Ovary (tissue), 9 donors: Measurements from ENCODE around the gene LCNL1. TPM values are rescaled to one million over a fixed set of nuclear protein-coding genes. Genes with fewer than 3 reads are reported as not detected.

ENCODE experiments used
- DNase-seq, 5 donors: peaks; one replicate each; pipeline ENCODE4 v3.0.0-alpha.2; 2019 to 2020
- H3K27ac ChIP-seq, 2 donors: fragments of 200-600 bp; one replicate each; pipeline versions ENCODE4 v1.5.1 to v1.8.0; 2019 to 2022
- H3K27me3 ChIP-seq: fragments of 200-600 bp; one replicate; pipeline ENCODE4 v1.8.0; 2022
- H3K36me3 ChIP-seq: fragments of 200-600 bp; sonication (generic); one replicate; pipeline ENCODE4 v1.5.1; 2019
- H3K4me1 ChIP-seq: one replicate; pipeline ENCODE4 v1.8.1; 2013; ENCODE audit warnings: mild to moderate bottlenecking, moderate library complexity; ENCODE audit not compliant: insufficient read depth
- H3K4me3 ChIP-seq: fragments of 200-600 bp; sonication (generic); one replicate; pipeline ENCODE4 v1.5.1; 2017
- H3K9me3 ChIP-seq, 2 donors: fragments of 200-600 bp in 1 of 2; sonication (generic) in 1 of 2; one replicate each; pipeline versions ENCODE4 v1.5.1 to v1.8.1; 2013 to 2019; ENCODE audit warnings: mild to moderate bottlenecking in 1 of 2, moderate library complexity in 1 of 2
- CTCF ChIP-seq, 3 donors: fragments of 450-650 bp in 2 of 3; fragments of 200-600 bp in 1 of 3; IDR thresholded peaks; one replicate each; pipeline versions ENCODE4 v1.5.1 to v1.8.0; 2016 to 2022; ENCODE audit warnings: antibody characterized with exemption in 3 of 3, mild to moderate bottlenecking in 1 of 3
- EP300 ChIP-seq: sonication (generic); formaldehyde crosslinking; IDR thresholded peaks from one replicate; pipeline ENCODE4 v1.6.1; 2017; ENCODE audit warnings: antibody characterized with exemption
- POLR2A ChIP-seq: fragments of 450-650 bp; IDR thresholded peaks from one replicate; pipeline ENCODE4 v1.6.1; 2017; ENCODE audit warnings: antibody characterized with exemption, mild to moderate bottlenecking, moderate library complexity
- WGBS, 3 donors: extraction: QIAGEN DNeasy Blood & Tissue Kit in 1 of 3; methylation state at CpG; one replicate each; pipeline versions ENCODE4 v1.1.5 to v1.1.7; 2013 to 2017; 5-methylcytosine and 5-hydroxymethylcytosine counted together
- intact Hi-C, 4 donors: fragments of 100-400 bp; cut with DNase I; formaldehyde crosslinking; loops; one replicate each; pipeline versions ENCODE4 v1.11.0 to v1.15.1; 2022 to 2023
- polyA plus RNA-seq, 2 donors: library from polyadenylated mRNA; stranded (reverse); fragments of 200-250 nt in 1 of 2; fragments of 350-450 nt in 1 of 2; fragmentation: Illumina TruSeq in 1 of 2; extraction: RNeasy Lipid Tissue Mini Kit (QIAGEN cat#74804) in 1 of 2; gene quantifications; one replicate each; pipeline ENCODE4 v1.2.3, GENCODE V29; 2013 to 2014
- total RNA-seq, 7 donors: library from RNA; depleted of rRNA in 2 of 7; stranded (reverse); fragments of >200 nt in 2 of 7; fragmentation: NEBNext Ultra II Directional in 3 of 7; extraction: Animal tissue kit (Norgen Biotek cat#: 25700) in 3 of 7; gene quantifications; one replicate each; pipeline versions ENCODE4 v1.1.0 to v1.2.4, GENCODE V29; 2016 to 2023
- donor health status: DM: no; HTN: no; CAD: no; lungs with moderate emphysema.
- donor health status: DM: no; HTN: no; CAD: no.
- donor health status: Bipolar disorder and iron deficiency.
- donor health status: DM: yes; HTN: yes; CAD: no.
- donor health status: DM: no; HTN: no; CAD: no.
- donor health status: DM: yes; HTN: yes; CAD: no.

Gene LCNL1
- total and polyA plus RNA-seq, 9 donors = 0.17 to 1.6 (median 0.47) TPM; not detected in 1

GRCh38 chr9:136962701-136963248, 20.0 kb upstream of the LCNL1 start:
- Histone ChIP-seq H3K27ac (no peak overlapping the region), H3K4me1 (no peaks in the 10 kb centered on the region), H3K27me3 (no peaks in the 10 kb centered on the region), H3K9me3 (no peaks in the 10 kb centered on the region), H3K36me3 (no peaks in the 10 kb centered on the region), H3K4me3 (no peak overlapping the region)
- no peak for DNase-seq
- TF ChIP-seq POLR2A (no peak), CTCF (IDR thresholded peaks at IDR 0.05) (no peak), EP300 (no peak)
- intact Hi-C loops = no loop called here
- 80 to 82% (median 80%) methylated on average over 11 of the region's 11 CpGs for WGBS, 3 donors

GRCh38 chr9:136963341-136963740, 19.5 kb upstream of the LCNL1 start:
- Histone ChIP-seq H3K27me3 (no peaks in the 10 kb centered on the region), H3K4me1 (no peaks in the 10 kb centered on the region), H3K4me3 (no peak overlapping the region), H3K27ac (no peak overlapping the region), H3K9me3 (no peaks in the 10 kb centered on the region), H3K36me3 (no peaks in the 10 kb centered on the region)
- WGBS, 3 donors = 85 to 88% (median 88%) methylated on average over 15 of the region's 15 CpGs
- no peak for TF ChIP-seq POLR2A
- no peak for TF ChIP-seq EP300
- no peak for TF ChIP-seq CTCF (IDR thresholded peaks at IDR 0.05)
- intact Hi-C loops = no loop called here
- DNase-seq = no peak

- H3K9me3 ChIP-seq = no peaks in the 10 kb centered on the region
These were observed 19.0 kb upstream of the LCNL1 start for GRCh38 chr9:136963751-136964150.

GRCh38 chr9:136964171-136964689, 18.6 kb upstream of the LCNL1 start:
- H3K4me1 ChIP-seq = no peaks in the 10 kb centered on the region
- H3K27ac ChIP-seq = no peak overlapping the region
- H3K27me3 ChIP-seq = no peaks in the 10 kb centered on the region
- no peaks in the 10 kb centered on the region for H3K9me3 ChIP-seq
- DNase-seq = no peak
- no peaks in the 10 kb centered on the region for H3K36me3 ChIP-seq
- no peak for TF ChIP-seq CTCF (IDR thresholded peaks at IDR 0.05)
- no peak for TF ChIP-seq EP300
- TF ChIP-seq POLR2A = no peak
- WGBS, 3 donors = 64 to 79% (median 75%) methylated on average over 14 to 22 of the region's 22 CpGs
- H3K4me3 ChIP-seq = no peak overlapping the region
- intact Hi-C loops = no loop called here

More at GRCh38 chr9:136963751-136964150, 19.0 kb upstream of the LCNL1 start:
- H3K36me3 ChIP-seq = no peaks in the 10 kb centered on the region
- DNase-seq = no peak
- 78 to 92% (median 84%) methylated on average over 11 to 12 of the region's 12 CpGs for WGBS, 3 donors
- no peaks in the 10 kb centered on the region for H3K27me3 ChIP-seq
- H3K4me1 ChIP-seq = no peaks in the 10 kb centered on the region
- intact Hi-C loops = no loop called here
- no peak overlapping the region for H3K4me3 ChIP-seq
- no peak overlapping the region for H3K27ac ChIP-seq
- TF ChIP-seq POLR2A (no peak), CTCF (IDR thresholded peaks at IDR 0.05) (no peak), EP300 (no peak)
